HEK293T (cell line): ENCODE measurements around the gene DOK6.

Experiments used
- CTCF ChIA-PET: fragments of 350-600 bp; formaldehyde crosslinking; extraction: SDS; loops from one replicate; lab custom pipeline; 2021; ENCODE audit warnings: antibody characterized with exemption, inconsistent platforms; lab: Yijun Ruan, JAX
- POLR2A ChIA-PET: fragments of 350-600 bp; formaldehyde crosslinking; extraction: SDS; loops from one replicate; lab custom pipeline; 2020; ENCODE audit warnings: antibody characterized with exemption, inconsistent platforms; lab: Yijun Ruan, JAX
- DNase-seq: peaks from one replicate; pipeline ENCODE4 v3.0.0; 2012; ENCODE audit warnings: mixed read lengths; ENCODE audit errors: extremely low spot score
- ARNT ChIP-seq: fragments of 450-650 bp; IDR thresholded peaks from 2 replicates; pipeline ENCODE4 v1.6.1; 2017; ENCODE audit warnings: mild to moderate bottlenecking
- BHLHE40 ChIP-seq: fragments of 450-650 bp; IDR thresholded peaks from 2 replicates; pipeline ENCODE4 v1.6.1; 2016; ENCODE audit warnings: mild to moderate bottlenecking, moderate library complexity, borderline replicate concordance
- CTBP1 ChIP-seq: fragments of 450-650 bp; IDR thresholded peaks from 2 replicates; pipeline ENCODE4 v1.6.1; 2016; ENCODE audit warnings: borderline replicate concordance
- ELF4 ChIP-seq: fragments of 450-650 bp; IDR thresholded peaks from 2 replicates; pipeline ENCODE4 v1.6.1; 2017; ENCODE audit warnings: antibody characterized with exemption
- FOXA1 ChIP-seq: fragments of 450-650 bp; IDR thresholded peaks from 2 replicates; pipeline ENCODE4 v1.6.1; 2016; ENCODE audit warnings: mild to moderate bottlenecking
- FOXK2 ChIP-seq: fragments of 450-650 bp; IDR thresholded peaks from 2 replicates; pipeline ENCODE4 v1.6.1; 2016; ENCODE audit warnings: mild to moderate bottlenecking
- FOXM1 ChIP-seq: fragments of 450-650 bp; IDR thresholded peaks from 2 replicates; pipeline ENCODE4 v1.6.1; 2017; ENCODE audit warnings: mild to moderate bottlenecking, borderline replicate concordance
- HDGF ChIP-seq: fragments of 450-650 bp; IDR thresholded peaks from 2 replicates; pipeline ENCODE4 v1.6.1; 2017; ENCODE audit warnings: antibody characterized with exemption, borderline replicate concordance
- L3MBTL2 ChIP-seq: fragments of 450-650 bp; conservative IDR thresholded peaks from 2 replicates; pipeline ENCODE4 v1.6.1; 2016; ENCODE audit warnings: mild to moderate bottlenecking
- LEF1 ChIP-seq: fragments of 450-650 bp; IDR thresholded peaks from 2 replicates; pipeline ENCODE4 v1.6.1; 2017; ENCODE audit warnings: mild to moderate bottlenecking, borderline replicate concordance
- NFRKB ChIP-seq: fragments of 450-650 bp; IDR thresholded peaks from 2 replicates; pipeline ENCODE4 v1.6.1; 2016; ENCODE audit warnings: mild to moderate bottlenecking, moderate library complexity
- PKNOX1 ChIP-seq: fragments of 450-650 bp; IDR thresholded peaks from 2 replicates; pipeline ENCODE4 v1.6.1; 2016
- SP1 ChIP-seq: fragments of 450-650 bp; IDR thresholded peaks from 2 replicates; pipeline ENCODE4 v1.6.1; 2017
- SUZ12 ChIP-seq: fragments of 450-650 bp; IDR thresholded peaks from 2 replicates; pipeline ENCODE4 v1.6.1; 2016; ENCODE audit warnings: mild to moderate bottlenecking
- TARDBP ChIP-seq: fragments of 450-650 bp; IDR thresholded peaks from 2 replicates; pipeline ENCODE4 v1.6.1; 2016
- ZNF384 ChIP-seq: fragments of 450-650 bp; IDR thresholded peaks from 2 replicates; pipeline ENCODE4 v1.6.1; 2016

The DOK6 gene

GRCh38 chr18:69697689-69698088 is 297.0 kb downstream of the DOK6 start:
- TF ChIP-seq ELF4 (no peak), CTBP1 (no peak), SP1 (no peak), BHLHE40 (no peak), NFRKB (no peak), FOXK2 (no peak), ARNT (no peak), FOXA1 (no peak), FOXM1 (no peak), SUZ12 (no peak), L3MBTL2 (no peak), TARDBP (no peak), ZNF384 (no peak), LEF1 (no peak), HDGF (no peak), PKNOX1 (no peak)
- ChIA-PET POLR2A (no interaction called here), CTCF (interaction anchor here (0.9 kb wide), 1 partner anchor 16 kb away, joined by 3 read pairs; no protein-coding TSS in a partner anchor)
- no peak for DNase-seq

- POLR2A ChIA-PET = no interaction called here
- TF ChIP-seq FOXK2 = no peak
- no peak for TF ChIP-seq HDGF
- no peak for TF ChIP-seq FOXM1
- no peak for TF ChIP-seq SP1
- no peak for TF ChIP-seq TARDBP
- CTCF ChIA-PET = no interaction called here
- no peak for DNase-seq
These were observed 300.6 kb downstream of the DOK6 start for GRCh38 chr18:69701305-69701704.

GRCh38 chr18:69703461-69703860 is 302.8 kb downstream of the DOK6 start:
- CTCF ChIA-PET = no interaction called here
- POLR2A ChIA-PET = no interaction called here
- DNase-seq = no peak
- TF ChIP-seq LEF1 = no peak
- TF ChIP-seq ARNT = no peak
- no peak for TF ChIP-seq L3MBTL2
- no peak for TF ChIP-seq HDGF
- TF ChIP-seq BHLHE40 = no peak
- TF ChIP-seq SUZ12 = no peak
- no peak for TF ChIP-seq TARDBP
- no peak for TF ChIP-seq SP1
- no peak for TF ChIP-seq ZNF384
- TF ChIP-seq PKNOX1 = no peak
- TF ChIP-seq FOXM1 = no peak
- TF ChIP-seq FOXK2 = no peak
- TF ChIP-seq NFRKB = no peak
- TF ChIP-seq ELF4 = no peak
- TF ChIP-seq FOXA1 = no peak
- TF ChIP-seq CTBP1 = no peak

DNA sequence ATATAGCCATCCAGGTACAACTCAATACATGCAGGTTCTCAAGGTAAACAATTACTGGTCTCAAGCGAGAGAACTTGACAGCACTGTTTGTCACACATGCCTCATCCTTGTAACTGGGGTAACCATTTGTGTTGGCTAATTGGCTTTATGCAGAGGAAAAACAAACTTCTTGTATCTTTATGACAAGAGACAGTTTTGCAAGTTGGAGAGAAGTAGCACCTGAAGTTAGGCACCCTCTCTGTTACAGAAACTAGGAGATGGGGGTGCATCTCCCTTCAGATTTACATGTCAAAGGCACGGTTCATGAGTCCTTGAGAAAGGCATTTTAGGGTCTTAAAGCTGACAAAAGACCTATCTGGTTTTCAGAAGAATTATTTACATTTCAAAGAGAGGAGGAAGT is 305.3 kb downstream of the DOK6 start:
- ChIA-PET CTCF (no interaction called here), POLR2A (no interaction called here)
- TF ChIP-seq L3MBTL2 = no peak
- TF ChIP-seq NFRKB = no peak
- TF ChIP-seq SUZ12 = no peak
- no peak for TF ChIP-seq HDGF
- no peak for TF ChIP-seq SP1
- no peak for TF ChIP-seq TARDBP
- TF ChIP-seq ARNT = no peak
- no peak for TF ChIP-seq BHLHE40
- no peak for TF ChIP-seq LEF1
- DNase-seq = no peak

- DNase-seq = no peak
- TF ChIP-seq ZNF384 (no peak), ARNT (no peak), L3MBTL2 (no peak), SP1 (no peak), BHLHE40 (no peak), FOXM1 (no peak), PKNOX1 (no peak), CTBP1 (no peak), HDGF (no peak), LEF1 (no peak), ELF4 (no peak), TARDBP (no peak), SUZ12 (no peak)
- ChIA-PET POLR2A (no interaction called here), CTCF (no interaction called here)
These were observed 308.2 kb downstream of the DOK6 start for GRCh38 chr18:69708844-69709243.

DNA sequence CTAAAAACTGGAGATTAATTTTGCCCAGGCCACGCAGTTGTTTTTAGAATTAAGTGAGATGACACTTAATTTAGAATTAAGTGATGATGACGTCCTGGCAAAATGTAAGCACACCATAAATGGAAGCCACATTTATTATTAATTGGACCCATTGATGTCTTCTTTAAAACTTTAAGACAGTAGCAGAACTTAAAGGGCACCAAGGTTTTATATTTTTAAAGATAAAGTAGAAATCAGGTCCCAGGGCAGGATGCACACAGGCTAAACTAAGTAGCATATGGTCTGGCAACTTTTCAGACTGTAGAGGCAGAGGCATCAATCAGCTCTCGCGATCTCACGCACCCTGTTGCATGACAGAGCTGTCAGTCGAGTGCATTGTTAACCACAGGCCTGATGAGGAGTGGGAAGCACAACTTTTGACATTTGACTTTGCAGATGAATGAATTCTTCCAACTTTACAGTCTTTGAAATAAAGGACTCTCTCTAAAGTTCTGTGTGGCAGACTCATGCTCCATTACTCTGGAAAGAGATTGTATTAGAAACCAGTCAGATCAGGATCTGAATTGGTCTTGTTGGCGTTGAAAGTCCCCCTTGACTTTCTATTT is 314.6 kb downstream of the DOK6 start:
- DNase-seq = no peak
- ChIA-PET POLR2A (no interaction called here), CTCF (no interaction called here)
- no peak for TF ChIP-seq CTBP1
- no peak for TF ChIP-seq ZNF384
- no peak for TF ChIP-seq SUZ12

DNA sequence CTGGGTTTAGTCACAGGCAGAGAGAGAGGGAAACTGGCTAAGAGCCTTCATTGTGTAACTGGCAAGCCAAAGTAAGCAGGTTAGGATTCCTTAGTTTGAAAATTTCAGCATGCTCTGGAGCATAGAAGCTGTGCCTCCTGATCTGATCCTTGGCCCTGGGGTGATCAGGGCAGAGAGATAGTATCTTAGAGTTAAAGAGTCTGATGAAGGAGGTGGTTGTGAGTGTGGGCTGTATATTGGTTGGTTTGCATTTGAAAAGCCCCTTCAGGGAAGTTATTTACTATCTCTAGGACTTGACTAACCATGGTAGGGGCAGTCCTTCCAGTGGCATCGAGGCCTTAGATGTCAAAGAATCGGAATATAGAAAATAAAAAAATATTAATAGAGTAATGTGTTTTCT is 316.9 kb downstream of the DOK6 start:
- ChIA-PET CTCF (no interaction called here), POLR2A (no interaction called here)
- no peak for TF ChIP-seq LEF1
- TF ChIP-seq CTBP1 = no peak
- TF ChIP-seq ZNF384 = no peak
- TF ChIP-seq SP1 = no peak
- no peak for TF ChIP-seq ELF4
- TF ChIP-seq NFRKB = no peak
- no peak for TF ChIP-seq FOXK2
- no peak for TF ChIP-seq ARNT
- TF ChIP-seq SUZ12 = no peak
- no peak for TF ChIP-seq PKNOX1
- no peak for TF ChIP-seq FOXA1
- TF ChIP-seq TARDBP = no peak
- no peak for TF ChIP-seq HDGF
- no peak for TF ChIP-seq L3MBTL2
- TF ChIP-seq BHLHE40 = no peak
- no peak for TF ChIP-seq FOXM1
- DNase-seq = no peak
